ENCODE results near the gene SP100.

SP100 gene

GRCh38 chr2:230412371-230412711 is 3.7 kb upstream of the SP100 start:
- no peak for FAIRE-seq
- TF ChIP-seq, protein P1, sequence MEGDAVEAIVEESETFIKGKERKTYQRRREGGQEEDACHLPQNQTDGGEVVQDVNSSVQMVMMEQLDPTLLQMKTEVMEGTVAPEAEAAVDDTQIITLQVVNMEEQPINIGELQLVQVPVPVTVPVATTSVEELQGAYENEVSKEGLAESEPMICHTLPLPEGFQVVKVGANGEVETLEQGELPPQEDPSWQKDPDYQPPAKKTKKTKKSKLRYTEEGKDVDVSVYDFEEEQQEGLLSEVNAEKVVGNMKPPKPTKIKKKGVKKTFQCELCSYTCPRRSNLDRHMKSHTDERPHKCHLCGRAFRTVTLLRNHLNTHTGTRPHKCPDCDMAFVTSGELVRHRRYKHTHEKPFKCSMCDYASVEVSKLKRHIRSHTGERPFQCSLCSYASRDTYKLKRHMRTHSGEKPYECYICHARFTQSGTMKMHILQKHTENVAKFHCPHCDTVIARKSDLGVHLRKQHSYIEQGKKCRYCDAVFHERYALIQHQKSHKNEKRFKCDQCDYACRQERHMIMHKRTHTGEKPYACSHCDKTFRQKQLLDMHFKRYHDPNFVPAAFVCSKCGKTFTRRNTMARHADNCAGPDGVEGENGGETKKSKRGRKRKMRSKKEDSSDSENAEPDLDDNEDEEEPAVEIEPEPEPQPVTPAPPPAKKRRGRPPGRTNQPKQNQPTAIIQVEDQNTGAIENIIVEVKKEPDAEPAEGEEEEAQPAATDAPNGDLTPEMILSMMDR (IDR thresholded peaks at IDR 0.05; ENCODE audit: insufficient read depth, missing control alignments), result no peak
- no peak for DNase-seq (ENCODE audit: insufficient read length, low spot score)

- TF ChIP-seq, protein P1 (IDR thresholded peaks at IDR 0.05; ENCODE audit: insufficient read depth, missing control alignments), result no peak
- FAIRE-seq, result no peak
- no peak for DNase-seq (ENCODE audit: insufficient read length, low spot score)
These were observed 3.2 kb upstream of the SP100 start for GRCh38 chr2:230412846-230413245.

DNA sequence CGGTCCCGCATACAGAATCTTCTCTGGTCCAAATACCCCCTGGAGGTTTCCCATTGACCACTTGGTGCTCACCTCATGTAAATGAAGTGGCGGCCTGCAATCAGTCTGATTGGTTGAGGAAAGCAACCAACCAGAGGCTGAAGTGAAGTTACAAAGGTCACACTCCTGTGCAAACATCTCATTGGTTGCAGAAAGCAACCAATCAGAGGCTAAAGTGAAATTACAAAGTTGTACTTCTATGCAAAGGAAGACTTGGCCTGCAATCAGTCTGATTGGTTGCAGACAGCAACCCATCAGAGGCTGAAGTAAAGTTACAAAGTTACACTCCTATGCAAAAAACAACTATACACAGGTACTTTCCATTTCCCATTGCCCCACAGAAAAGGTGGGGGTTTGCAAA is 2.5 kb upstream of the SP100 start:
- TF ChIP-seq, protein P1 (IDR thresholded peaks at IDR 0.05; ENCODE audit: insufficient read depth, missing control alignments), result no peak
- no peak for FAIRE-seq
- no peak for DNase-seq (ENCODE audit: insufficient read length, low spot score)

DNA sequence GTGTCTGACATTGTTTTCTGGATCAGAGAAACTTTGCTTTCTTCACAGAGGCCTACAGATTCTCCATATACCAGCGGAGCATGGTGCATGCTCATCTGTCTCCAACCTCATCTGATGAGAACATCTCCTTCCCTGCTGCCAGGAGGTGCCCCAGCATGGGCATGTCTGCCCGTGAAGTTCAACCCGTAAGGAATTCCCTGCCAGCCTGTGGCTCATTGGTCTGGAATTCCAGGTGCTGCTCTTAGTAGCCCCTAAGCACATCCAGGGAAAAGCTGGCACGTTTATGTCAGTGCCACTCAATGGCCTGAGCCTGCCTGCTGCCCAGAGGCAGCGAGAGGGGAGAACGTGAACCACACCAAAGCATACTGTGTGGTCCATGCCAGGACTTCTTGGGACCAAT is 1.7 kb upstream of the SP100 start:
- FAIRE-seq, result no peak
- TF ChIP-seq, protein P1 (IDR thresholded peaks at IDR 0.05; ENCODE audit: insufficient read depth, missing control alignments), result no peak
- no peak for DNase-seq (ENCODE audit: insufficient read length, low spot score)

DNA sequence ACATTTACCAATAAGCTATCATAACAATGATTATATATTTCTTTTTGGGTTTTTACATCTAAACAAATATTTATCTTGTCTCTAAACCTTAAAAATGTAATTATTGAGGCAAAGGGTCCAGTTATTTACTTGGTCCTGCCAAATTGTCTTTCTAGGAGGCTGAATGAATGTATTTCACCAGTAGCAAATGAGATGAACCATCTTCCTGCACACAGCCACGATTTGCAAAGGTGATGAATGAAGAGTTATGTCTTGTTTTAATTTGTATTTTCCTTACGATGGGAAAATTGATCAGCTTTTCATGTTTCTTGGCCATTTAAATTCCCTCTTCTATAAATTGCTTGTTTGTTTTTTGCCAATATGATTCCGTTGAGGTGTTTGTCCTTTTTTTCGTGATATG is 1.4 kb downstream of the SP100 start:
- TF ChIP-seq, protein P1 (IDR thresholded peaks at IDR 0.05; ENCODE audit: insufficient read depth, missing control alignments), result no peak
- FAIRE-seq (no peak), DNase-seq (ENCODE audit: insufficient read length, low spot score) (no peak)

GRCh38 chr2:230418341-230419016 is 2.5 kb downstream of the SP100 start:
- TF ChIP-seq, protein P1 (IDR thresholded peaks at IDR 0.05; ENCODE audit: insufficient read depth, missing control alignments), result no peak

GRCh38 chr2:230419181-230419580 is 3.2 kb downstream of the SP100 start:
- no peak for FAIRE-seq
- TF ChIP-seq, protein P1 (IDR thresholded peaks at IDR 0.05; ENCODE audit: insufficient read depth, missing control alignments), result no peak
- no peak for DNase-seq (ENCODE audit: insufficient read length, low spot score)

More at GRCh38 chr2:230418341-230419016, 2.5 kb downstream of the SP100 start:
- DNase-seq (ENCODE audit: insufficient read length, low spot score), result no peak
- no peak for FAIRE-seq
